ENCODE results near the gene SARNP. TPM values are rescaled to one million over a fixed set of nuclear protein-coding genes. Genes with fewer than 3 reads are reported as not detected.

Gene SARNP
- total RNA-seq, 4 donors from 2014 or later = 45.9 to 106 (median 66.6) TPM

DNA sequence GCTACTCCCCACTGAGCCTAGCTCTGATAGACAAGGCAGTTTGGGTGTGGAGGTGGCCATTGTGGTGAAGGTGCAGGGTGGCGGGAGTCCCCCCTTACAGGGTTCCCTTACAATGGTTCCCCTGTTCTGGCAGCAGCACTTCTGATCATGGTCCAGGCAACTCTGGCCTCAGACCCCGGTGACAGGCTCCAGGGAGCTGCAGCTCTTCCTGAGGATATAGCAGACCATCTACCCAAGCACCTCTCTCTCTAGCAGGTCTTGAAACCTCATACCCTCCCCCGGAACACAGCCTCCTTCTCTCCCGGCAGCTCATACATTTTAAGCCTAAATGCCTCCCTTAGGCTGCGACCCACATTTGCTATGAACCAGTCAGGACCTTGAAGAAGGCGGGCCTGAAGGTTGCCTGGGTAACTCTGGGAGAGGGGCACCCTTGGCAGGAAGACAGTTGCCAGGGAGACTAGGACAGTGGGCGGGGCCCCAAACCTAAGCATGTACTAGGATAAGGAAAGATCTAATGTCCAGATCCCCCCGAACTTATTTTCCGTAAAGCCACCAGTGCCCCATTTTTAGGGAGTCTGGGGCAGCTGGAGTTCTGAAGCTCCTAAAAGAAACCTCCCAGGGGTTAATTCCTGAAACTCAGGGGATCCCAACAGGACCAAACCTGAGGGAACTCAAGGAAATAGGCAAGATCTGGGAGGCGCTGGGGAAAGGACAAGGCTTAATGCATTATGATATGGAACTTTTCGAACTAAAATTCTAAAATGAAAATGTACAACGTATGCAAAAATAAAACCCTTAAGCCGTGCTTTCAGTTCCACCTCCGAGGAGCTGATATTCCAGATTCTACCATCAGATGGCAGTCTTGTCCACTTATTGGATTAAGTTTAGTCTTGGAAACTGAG is 79.2 kb downstream of the SARNP start:
- Histone ChIP-seq H3K4me3 (peak overlapping the region; percentile 53 to 56), H3K27ac (peak overlapping the region; percentile 86 to 87), H3K4me1 (peaks cover 0 to 5% of the 10 kb centered on the region in 2 donors), H3K27me3 (no peaks in the 10 kb centered on the region), H3K36me3 (no peaks in the 10 kb centered on the region), H3K9me3 (no peaks in the 10 kb centered on the region)
- intact Hi-C loops (cut with DNase I; ENCODE audit: low total_unique reads) = loop anchor here (5.0 kb wide), 1 partner anchor 204 kb away; no protein-coding TSS in a partner anchor
- TF ChIP-seq, protein P1, sequence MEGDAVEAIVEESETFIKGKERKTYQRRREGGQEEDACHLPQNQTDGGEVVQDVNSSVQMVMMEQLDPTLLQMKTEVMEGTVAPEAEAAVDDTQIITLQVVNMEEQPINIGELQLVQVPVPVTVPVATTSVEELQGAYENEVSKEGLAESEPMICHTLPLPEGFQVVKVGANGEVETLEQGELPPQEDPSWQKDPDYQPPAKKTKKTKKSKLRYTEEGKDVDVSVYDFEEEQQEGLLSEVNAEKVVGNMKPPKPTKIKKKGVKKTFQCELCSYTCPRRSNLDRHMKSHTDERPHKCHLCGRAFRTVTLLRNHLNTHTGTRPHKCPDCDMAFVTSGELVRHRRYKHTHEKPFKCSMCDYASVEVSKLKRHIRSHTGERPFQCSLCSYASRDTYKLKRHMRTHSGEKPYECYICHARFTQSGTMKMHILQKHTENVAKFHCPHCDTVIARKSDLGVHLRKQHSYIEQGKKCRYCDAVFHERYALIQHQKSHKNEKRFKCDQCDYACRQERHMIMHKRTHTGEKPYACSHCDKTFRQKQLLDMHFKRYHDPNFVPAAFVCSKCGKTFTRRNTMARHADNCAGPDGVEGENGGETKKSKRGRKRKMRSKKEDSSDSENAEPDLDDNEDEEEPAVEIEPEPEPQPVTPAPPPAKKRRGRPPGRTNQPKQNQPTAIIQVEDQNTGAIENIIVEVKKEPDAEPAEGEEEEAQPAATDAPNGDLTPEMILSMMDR (IDR thresholded peaks at IDR 0.05) = peak; percentile 85 to 98 (median 92)
- no peak for TF ChIP-seq POLR2A (IDR thresholded peaks at IDR 0.05)
- DNase-seq = peak; percentile 85 to 90

DNA sequence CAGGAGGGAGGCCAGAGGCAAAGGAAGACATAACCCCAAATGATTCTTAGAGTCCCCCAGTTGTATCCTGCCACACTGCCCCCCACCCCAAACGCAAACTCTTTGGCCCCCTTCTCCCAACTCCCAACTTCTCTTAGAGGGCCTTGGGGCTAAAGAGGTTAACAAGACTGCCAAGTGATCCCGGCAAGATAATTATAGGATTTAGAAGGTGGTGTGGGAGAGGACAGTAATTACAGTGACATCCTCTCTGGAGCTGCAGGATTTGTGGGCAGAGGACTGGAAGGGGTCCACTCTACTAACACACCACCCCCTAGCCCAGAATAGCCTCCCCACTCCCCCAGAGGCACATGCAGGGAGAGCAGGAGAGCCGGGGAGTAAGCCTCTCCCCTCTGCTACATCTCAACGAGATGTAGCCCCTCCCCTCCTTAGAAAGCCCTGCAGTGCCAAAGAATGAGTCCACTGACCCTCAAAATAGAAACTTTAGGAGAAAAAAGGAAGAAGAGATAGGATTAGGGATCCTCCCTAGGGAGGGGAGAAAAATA is 79.9 kb downstream of the SARNP start:
- no peak for DNase-seq
- intact Hi-C loops (cut with DNase I; ENCODE audit: low total_unique reads) = loop anchor here (5.0 kb wide), 1 partner anchor 205 kb away; no protein-coding TSS in a partner anchor
- Histone ChIP-seq H3K4me3 (peak overlapping the region; percentile 53 to 56), H3K27me3 (no peaks in the 10 kb centered on the region), H3K9me3 (no peaks in the 10 kb centered on the region), H3K4me1 (peaks cover 0 to 5% of the 10 kb centered on the region in 2 donors), H3K27ac (peak overlapping the region; percentile 86 to 87), H3K36me3 (no peaks in the 10 kb centered on the region)
- TF ChIP-seq, protein P1 (IDR thresholded peaks at IDR 0.05) = no peak
- no peak for TF ChIP-seq POLR2A (IDR thresholded peaks at IDR 0.05)

DNA sequence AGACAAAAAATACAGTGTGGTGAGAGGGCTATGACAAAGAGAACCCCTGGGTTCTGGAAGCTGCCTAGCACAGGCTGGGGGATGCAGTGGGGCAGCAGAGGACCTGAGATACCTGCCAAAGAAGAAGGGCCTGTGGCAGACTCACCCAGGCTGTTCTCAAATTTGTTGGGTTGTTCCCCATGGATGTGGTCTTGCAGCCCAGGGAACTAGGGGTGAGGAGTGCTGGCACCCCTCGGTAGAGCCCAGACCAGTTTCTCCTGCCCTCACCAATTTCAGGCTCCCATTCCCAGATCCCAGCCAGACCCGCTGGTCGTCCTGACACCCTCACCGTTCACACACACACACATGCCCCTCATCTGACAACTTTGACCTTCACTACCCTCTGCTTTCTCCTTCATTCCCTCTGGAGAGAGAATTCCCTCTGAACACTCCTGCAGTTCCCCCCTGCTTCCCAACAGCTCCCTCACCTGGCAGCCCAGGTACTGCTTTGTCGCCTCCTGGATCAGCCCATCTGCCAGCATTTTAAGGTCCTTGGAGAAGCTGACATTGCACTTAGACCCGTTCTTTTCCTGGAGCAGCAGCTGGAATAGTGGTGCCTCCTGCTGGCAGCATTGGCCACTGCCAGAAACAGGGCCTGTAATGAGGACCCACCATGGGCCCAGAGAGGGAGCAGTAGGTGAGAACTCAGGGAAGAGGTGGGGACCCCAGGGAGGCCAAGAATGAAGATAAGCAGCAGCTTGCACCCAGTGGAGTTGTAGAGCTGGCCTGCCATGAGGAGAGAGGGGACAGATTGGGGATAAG is 80.5 kb downstream of the SARNP start:
- Histone ChIP-seq H3K27me3 (no peaks in the 10 kb centered on the region), H3K27ac (peak overlapping the region; percentile 86 to 87), H3K4me3 (no peak overlapping the region), H3K9me3 (no peaks in the 10 kb centered on the region), H3K36me3 (no peaks in the 10 kb centered on the region), H3K4me1 (peaks cover 0 to 5% of the 10 kb centered on the region in 2 donors)
- DNase-seq = peak in 1 of 2 donors; percentile 61
- intact Hi-C loops (cut with DNase I; ENCODE audit: low total_unique reads) = loop anchor here (5.0 kb wide), 1 partner anchor 205 kb away; no protein-coding TSS in a partner anchor
- no peak for TF ChIP-seq POLR2A (IDR thresholded peaks at IDR 0.05)
- TF ChIP-seq, protein P1 (IDR thresholded peaks at IDR 0.05) = peak; percentile 54 to 68 (median 61)

DNA sequence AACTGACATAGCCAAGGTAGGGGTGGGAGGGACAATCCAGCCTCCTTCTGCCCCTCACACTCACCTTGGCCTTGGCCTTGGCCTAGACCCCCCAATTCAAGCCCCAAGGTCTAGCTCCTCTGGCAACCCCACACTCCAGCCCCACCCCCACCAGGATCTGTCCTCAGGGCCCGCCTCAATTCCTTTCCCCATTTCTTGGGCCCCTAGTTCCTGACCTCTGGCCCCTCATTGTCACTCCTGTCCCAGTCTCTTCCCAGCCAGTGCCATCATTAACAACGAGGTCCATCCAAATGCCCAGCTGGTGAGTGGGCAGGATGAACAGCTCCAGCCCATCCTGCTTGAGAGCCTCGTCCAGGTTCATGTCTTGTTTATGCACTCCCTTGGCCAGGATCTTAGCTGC is 81.4 kb downstream of the SARNP start:
- DNase-seq = no peak
- intact Hi-C loops (cut with DNase I; ENCODE audit: low total_unique reads) = loop anchor here (5.0 kb wide), 1 partner anchor 206 kb away; no protein-coding TSS in a partner anchor

More for the DNA sequence above, 81.4 kb downstream of the SARNP start:
- Histone ChIP-seq H3K4me3 (no peak overlapping the region), H3K27ac (no peak overlapping the region), H3K9me3 (no peaks in the 10 kb centered on the region), H3K36me3 (no peaks in the 10 kb centered on the region), H3K27me3 (no peaks in the 10 kb centered on the region), H3K4me1 (peaks cover 0 to 5% of the 10 kb centered on the region in 2 donors)
- TF ChIP-seq, protein P1 (IDR thresholded peaks at IDR 0.05) = no peak
- no peak for TF ChIP-seq POLR2A (IDR thresholded peaks at IDR 0.05)
